Neural progenitor cell (in vitro differentiated cells): ENCODE data around the gene EMSY.

ENCODE experiments used
- CTCF ChIP-seq: fragments of 200-600 bp; sonication (generic); IDR thresholded peaks from 2 replicates; pipeline ENCODE4 v1.5.1; 2017; ENCODE audit warnings: antibody characterized with exemption, mild to moderate bottlenecking
- EZH2 ChIP-seq: fragments of 200-600 bp; sonication (generic); IDR thresholded peaks from 2 replicates; pipeline ENCODE4 v1.6.1; 2017; ENCODE audit warnings: antibody characterized with exemption, mild to moderate bottlenecking, moderate library complexity
- EZH2phosphoT487 ChIP-seq: fragments of 200-600 bp; sonication (generic); IDR thresholded peaks from 2 replicates; pipeline ENCODE4 v1.6.1; 2017; ENCODE audit warnings: antibody characterized with exemption

- TF ChIP-seq EZH2 (no peak), CTCF (no peak), EZH2phosphoT487 (no peak)
These were observed 1.4 kb upstream of the EMSY start for GRCh38 chr11:76443268-76443980.
